WTC11 (cell line): ENCODE measurements around the gene RPS21.

Experiments used
- ELF4 ChIP-seq: sonication (generic); formaldehyde crosslinking; IDR thresholded peaks from 2 replicates; pipeline ENCODE4 v1.8.1; 2022; ENCODE audit warnings: low read depth, mild to moderate bottlenecking, moderate library complexity, missing genetic modification reagents
- NFYB ChIP-seq: sonication (generic); formaldehyde crosslinking; conservative IDR thresholded peaks from 2 replicates; pipeline ENCODE4 v1.8.0; 2022; ENCODE audit warnings: low read depth, missing genetic modification reagents
- SP1 ChIP-seq: sonication (generic); formaldehyde crosslinking; conservative IDR thresholded peaks from 2 replicates; pipeline ENCODE4 v1.8.1; 2022; ENCODE audit warnings: missing genetic modification reagents
- USF1 ChIP-seq: sonication (generic); formaldehyde crosslinking; IDR thresholded peaks from 2 replicates; pipeline ENCODE4 v1.8.0; 2022; ENCODE audit warnings: mild to moderate bottlenecking, missing genetic modification reagents
- TF ChIP-seq, protein P1 (sequence below): fragments of 200-600 bp; IDR thresholded peaks from 2 replicates; pipeline ENCODE4 v1.8.0; 2022; ENCODE audit warnings: antibody characterized with exemption

GRCh38 chr20:62437496-62437895 is 50.6 kb downstream of the RPS21 start:
- no peak for TF ChIP-seq NFYB (CRISPR knock-in tag)
- no peak for TF ChIP-seq ELF4 (CRISPR knock-in tag)
- TF ChIP-seq, protein P1, sequence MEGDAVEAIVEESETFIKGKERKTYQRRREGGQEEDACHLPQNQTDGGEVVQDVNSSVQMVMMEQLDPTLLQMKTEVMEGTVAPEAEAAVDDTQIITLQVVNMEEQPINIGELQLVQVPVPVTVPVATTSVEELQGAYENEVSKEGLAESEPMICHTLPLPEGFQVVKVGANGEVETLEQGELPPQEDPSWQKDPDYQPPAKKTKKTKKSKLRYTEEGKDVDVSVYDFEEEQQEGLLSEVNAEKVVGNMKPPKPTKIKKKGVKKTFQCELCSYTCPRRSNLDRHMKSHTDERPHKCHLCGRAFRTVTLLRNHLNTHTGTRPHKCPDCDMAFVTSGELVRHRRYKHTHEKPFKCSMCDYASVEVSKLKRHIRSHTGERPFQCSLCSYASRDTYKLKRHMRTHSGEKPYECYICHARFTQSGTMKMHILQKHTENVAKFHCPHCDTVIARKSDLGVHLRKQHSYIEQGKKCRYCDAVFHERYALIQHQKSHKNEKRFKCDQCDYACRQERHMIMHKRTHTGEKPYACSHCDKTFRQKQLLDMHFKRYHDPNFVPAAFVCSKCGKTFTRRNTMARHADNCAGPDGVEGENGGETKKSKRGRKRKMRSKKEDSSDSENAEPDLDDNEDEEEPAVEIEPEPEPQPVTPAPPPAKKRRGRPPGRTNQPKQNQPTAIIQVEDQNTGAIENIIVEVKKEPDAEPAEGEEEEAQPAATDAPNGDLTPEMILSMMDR, result no peak
- TF ChIP-seq SP1 (CRISPR knock-in tag), result no peak
- no peak for TF ChIP-seq USF1
